HG03175 (cell line): ENCODE results near the gene CTIF.
"Not testable (repeated sequence)": the region's sequence is repeated elsewhere in the genome, so short reads cannot be mapped to it uniquely, and the experiment has no call there.

Source experiments
- ATAC-seq: cut with Tn5 transposase; IDR thresholded peaks from one replicate; pipeline ENCODE4 v1.9.1; 2021; ENCODE audit warnings: mild to moderate bottlenecking, moderate library complexity; ENCODE audit not compliant: unreplicated experiment

The CTIF gene

GRCh38 chr18:48699761-48700160 is 160.9 kb downstream of the CTIF start:
- no peak for ATAC-seq

GRCh38 chr18:48700446-48700845 is 161.6 kb downstream of the CTIF start:
- ATAC-seq, result no peak

DNA sequence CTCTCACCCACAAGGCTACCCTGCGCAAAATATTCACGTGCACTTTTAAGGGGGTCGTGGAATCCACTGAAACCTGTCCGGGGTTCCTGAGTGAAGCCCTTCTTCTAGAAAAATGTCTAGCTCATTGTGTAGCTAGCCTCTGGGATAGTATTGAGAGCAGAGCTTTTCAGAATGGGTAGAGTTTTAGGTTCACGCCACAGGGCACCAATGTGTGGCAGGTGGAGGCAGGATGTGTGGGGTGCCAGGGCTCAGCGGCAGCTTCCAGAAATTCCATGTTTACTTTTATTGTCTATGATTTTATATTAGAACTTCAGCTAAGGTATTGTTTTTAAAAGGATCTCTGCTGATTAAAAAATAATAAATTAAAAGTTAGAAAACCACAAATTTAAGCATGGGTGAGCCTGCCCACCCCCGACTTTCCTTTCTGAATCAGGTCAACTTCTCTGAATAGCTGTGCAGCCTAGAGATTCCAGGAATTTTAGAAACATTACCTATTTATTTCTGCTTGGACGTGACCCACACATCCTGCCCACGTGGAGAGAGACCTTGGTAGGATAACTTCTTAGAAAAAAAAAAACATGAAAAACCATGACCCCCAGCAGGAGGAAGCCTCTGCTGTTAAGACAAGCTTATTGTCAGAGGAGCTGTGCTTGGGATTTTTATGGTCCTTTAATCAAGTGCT is 163.7 kb downstream of the CTIF start:
- ATAC-seq, result no peak

- no peak for ATAC-seq
These were observed 164.2 kb downstream of the CTIF start for GRCh38 chr18:48703028-48703386.

DNA sequence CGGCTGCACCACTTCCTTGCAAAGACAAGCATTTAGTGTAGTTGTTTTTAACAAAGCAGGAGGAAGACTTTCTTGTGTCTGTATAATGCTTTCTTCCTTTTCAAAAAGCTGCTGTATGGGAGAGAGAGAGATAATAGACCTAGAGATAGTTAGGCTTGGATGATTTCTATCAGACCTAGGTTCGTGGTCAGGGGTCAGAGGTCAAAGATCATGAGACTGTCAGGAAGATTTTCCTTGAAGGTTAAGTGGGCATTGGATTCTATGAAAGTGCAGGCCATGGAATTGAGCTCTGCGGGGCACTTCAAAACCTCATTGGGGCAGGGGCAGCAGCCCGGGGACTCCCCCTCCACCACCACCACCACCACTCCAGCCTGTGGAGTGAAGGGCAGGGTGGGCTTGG is 164.6 kb downstream of the CTIF start:
- ATAC-seq, result no peak

GRCh38 chr18:48705043-48705442 is 166.2 kb downstream of the CTIF start:
- no peak for ATAC-seq

GRCh38 chr18:48705531-48705930 is 166.7 kb downstream of the CTIF start:
- no peak for ATAC-seq

GRCh38 chr18:48706731-48707130 is 167.9 kb downstream of the CTIF start:
- ATAC-seq, result no peak

DNA sequence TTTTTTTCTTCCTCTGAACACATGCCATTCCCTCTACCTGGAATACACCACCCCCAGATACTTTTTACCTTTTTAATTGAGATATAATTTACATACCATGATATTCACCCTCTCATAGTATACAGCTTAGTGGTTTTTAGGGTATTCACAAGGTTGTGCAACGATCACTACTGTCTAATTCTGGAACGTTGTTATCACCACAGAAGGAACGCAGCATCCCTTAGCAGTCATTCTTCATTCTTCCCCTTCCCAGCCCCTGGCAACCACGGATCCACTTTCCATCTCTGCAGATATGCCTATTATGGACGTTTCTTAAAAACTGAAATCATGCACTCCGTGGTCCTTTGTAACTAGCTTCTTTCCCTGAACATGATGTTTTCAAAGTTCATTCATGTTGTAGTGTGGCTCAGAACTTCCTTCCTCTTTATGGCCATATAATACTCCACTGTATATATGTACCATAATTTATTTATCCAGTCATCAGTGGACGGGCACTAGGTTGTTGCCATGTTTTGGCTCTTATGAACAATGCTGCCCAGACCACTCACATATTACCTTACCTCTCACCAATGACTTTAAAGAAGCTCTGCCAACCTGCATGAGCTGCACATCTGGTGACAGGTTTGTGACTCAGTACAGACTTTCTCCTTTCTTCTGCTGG is 168.9 kb downstream of the CTIF start:
- ATAC-seq, result no peak

DNA sequence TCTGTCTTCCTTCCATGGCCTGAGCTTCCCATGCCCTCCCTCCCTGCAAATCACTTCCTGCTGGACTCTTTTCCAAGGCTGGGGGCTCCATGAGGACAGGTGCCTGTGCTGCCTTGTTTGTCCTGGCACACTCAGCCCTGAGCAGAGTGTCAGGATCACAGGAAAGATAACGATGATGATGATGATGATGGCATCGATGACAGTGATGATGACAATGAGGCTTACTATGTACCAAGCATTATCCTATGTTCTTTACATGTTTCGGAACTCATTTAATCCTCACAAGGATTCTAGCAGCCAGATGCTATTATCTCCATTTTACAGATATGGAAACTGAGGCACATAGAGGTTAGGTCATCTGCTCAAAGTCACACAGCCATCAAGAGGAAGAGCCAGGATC is 170.0 kb downstream of the CTIF start:
- ATAC-seq, result no peak

DNA sequence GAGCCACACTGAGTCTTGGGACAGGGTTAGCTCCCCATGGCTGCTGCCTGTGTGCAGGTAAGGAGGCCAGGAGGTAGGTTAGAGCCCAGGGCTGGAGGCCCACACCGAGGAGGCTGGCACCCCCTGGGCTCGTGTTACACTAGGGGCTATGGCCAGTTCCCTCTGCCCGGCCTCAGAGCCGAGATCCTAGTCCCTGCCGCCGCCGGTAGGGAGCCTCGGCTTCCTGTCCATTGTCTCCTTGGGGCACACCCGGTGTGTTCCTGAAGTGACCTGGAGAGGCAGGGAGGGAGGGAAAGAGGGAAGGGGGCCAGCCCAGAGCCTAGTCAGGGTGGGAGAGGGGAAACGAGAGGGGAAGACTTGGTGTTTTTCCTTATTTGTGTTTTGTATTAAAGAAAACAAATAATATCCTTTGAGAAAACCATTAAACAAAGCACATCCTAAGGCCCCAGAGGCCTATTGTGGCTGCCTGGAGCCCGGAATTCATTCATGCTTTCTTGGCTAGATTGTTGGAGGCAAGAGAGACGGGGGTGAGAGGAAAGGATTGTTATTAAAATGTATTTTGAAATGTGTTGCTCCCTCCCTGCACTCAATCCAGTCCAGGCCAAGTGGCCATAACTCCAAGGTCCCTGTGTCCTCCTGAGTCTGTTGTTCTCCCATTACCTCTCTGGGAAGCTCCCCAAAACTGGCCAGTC is 170.7 kb downstream of the CTIF start:
- no peak for ATAC-seq

DNA sequence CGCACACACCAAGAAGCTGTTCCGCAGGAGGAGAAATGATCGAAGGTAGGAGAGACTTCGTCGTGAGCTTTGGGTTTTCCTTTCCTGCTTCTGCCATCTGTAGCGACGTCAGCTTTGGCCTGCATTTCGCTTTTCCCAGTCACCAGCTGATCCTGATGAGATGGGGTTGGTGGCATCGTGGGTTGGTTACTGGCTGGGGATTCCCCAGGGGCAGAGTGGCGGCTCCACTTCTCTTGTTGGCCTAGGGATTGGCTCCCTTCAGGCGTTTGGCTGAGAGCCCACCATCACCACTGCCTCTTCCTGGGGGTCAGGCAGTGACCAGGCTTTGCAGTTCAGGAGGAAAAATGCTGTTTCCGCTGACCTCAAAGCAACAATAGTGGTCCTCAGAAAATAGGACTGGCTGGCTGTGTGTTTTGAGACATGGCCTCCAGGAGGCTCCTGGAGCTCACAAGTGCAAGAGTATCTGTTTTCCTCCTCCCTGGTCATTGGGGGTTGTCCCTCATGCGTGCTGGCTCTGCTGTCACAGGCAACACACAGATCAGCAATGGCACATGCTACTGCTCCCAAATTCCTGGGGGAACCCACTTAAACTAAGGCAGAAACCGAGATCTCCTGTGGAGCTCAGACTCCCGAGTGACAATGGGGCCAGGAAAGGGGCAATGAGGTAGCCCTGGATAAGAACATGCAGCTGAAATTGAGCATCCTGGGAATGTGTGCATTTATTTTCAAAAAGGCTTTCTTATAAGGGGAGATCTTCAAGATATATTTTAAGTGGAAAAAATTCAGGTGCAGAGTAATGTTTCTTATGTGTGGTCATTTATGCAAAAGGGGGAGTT is 173.0 kb downstream of the CTIF start:
- ATAC-seq, result no peak

GRCh38 chr18:48713309-48713708 is 174.5 kb downstream of the CTIF start:
- no peak for ATAC-seq

- no peak for ATAC-seq
These were observed 176.0 kb downstream of the CTIF start for GRCh38 chr18:48714873-48715272.

DNA sequence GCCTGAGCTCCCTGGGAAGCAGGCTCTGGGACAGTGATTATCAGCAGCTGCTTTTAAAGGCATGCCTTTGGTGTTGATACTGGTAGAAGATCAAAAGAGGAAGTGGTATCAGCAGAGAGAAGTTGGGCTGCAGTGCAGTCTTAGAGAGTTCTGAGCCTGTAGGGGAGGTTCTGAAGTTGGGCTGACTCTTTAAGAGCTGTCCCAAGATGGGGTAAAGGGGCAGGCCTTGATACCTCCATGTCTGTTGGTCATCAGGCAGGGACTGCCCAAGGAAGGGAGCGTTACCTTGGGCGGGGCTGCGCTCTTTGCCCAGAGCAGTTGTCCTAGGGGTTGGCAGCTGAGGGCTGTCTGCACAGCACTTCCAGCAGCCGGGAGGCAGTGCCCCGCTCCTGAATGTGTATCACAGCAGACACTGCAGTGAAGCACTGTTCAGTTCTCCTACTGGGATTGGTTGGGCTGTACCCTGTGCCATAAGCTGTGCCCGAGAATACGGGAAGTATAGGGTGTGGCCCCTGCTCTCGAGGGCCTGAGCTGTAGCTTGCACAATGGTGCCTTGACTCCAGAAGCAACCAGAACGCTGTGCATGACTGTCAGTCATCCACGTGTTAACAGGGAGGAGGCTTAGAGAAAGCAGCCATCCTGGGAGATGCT is 177.0 kb downstream of the CTIF start:
- ATAC-seq, result peak; percentile 82

DNA sequence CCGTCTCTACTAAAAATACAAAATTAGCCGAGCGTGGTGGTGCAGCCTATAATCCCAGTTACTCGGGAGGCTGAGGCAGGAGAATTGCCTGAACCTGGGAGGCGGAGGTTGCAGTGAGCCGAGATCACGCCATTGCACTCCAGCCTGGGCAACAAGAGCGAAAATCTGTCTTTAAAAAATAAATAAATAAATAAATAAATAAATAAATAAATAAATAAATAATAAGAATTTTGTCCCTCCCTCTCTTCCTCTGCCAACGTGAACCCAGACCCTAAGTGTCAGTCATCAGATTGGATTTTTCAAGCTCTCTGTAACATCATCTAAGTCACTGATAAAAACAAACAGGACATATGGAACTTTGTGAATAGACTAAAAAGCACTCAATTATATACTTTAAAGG is 178.4 kb downstream of the CTIF start:
- ATAC-seq, result not testable (repeated sequence)

GRCh38 chr18:48718251-48718959 is 179.6 kb downstream of the CTIF start:
- no peak for ATAC-seq

DNA sequence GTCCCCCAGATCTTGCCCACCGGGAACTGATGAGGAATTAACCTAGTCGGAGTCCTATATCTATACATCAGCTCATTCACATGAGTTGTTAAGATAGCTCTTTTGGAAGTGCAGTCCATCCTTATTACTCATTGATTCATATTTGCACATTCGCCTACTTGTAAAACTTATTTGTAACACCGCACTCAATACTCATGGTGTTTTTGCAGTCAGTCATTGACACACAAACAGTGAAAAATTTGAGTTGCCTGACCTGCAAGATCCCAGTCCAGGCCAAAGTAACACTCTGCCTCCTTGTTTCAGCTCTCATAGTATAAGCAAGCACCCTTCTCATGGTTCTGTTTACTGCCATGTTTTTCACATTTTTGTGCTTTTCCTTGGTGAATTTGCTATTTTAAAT is 180.6 kb downstream of the CTIF start:
- ATAC-seq, result no peak

DNA sequence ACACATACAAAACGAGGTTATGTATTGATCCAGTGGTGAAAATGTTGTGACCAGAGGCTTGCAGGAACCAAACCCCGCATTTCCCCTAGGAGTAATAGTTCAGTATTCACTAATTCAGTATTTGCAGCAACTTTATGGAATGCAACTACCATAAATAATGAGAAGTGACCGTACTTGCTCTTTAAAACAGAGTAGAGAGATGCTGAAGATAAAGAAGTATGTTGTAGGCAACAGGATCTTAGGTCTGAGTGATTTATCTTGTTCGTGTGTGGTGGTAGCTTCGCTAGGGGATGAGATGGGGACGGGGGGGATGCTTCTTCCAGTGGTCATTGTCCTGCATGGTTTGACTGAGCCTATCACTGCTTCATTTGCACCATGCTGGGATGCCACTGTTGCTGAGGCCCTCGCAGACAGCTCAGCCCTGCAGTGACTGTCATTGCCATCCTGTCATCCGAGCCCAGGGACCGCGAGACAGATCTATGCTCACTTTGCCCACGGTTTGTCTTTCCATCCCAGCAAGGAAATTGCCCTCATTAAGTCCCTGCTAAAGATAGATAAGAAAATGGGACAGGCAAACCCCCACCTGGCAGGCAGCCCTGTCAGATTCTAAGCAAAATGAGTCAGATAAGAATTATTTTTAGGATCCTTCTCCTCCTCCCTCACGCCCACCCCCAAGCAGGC is 181.3 kb downstream of the CTIF start:
- no peak for ATAC-seq

DNA sequence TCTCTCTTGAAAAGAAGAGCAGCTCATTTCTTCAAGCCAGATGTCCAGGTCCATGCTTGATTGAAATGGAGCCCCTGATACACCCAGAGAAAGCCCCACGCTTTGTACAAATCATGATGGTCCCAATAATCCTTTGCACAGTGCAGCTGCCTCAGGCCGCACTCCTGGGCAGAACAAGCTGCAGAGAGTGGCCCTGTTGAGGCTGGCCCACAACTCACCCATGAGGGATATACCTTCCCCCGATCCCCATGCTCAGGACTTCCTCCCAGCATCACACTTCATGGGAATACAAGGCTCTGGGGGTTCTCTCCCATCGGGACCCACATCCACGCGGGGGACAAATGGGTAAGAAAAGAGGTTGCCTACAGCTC is 181.8 kb downstream of the CTIF start:
- ATAC-seq, result no peak
